Measurements from ENCODE around the gene DUSP16.
"Not testable (repeated sequence)": the region's sequence is repeated elsewhere in the genome, so short reads cannot be mapped to it uniquely, and the experiment has no call there.

The DUSP16 gene

GRCh38 chr12:12522657-12523056 is 40.0 kb downstream of the DUSP16 start:
- H3K27me3 ChIP-seq (ENCODE audit: control insufficient read depth in 1 of 2, insufficient read depth in 1 of 2, low read length in 2 of 2); H2BK12ac ChIP-seq (ENCODE audit: low read length in 2 of 2); H3K9me3 ChIP-seq (ENCODE audit: control insufficient read depth, low read length); H3K4me2 ChIP-seq (ENCODE audit: low read length, poor library complexity, severe bottlenecking); H2AK5ac ChIP-seq (ENCODE audit: low read length, severe bottlenecking); H3K4me1 ChIP-seq (ENCODE audit: control insufficient read depth, insufficient read depth, low read depth, low read length); H3K23ac ChIP-seq (ENCODE audit: low read length in 2 of 2); DNase-seq; H2BK120ac ChIP-seq (ENCODE audit: low read depth, low read length); H3K18ac ChIP-seq (ENCODE audit: low read depth in 1 of 2, low read length in 2 of 2); H2AFZ ChIP-seq (ENCODE audit: low read depth, low read length); H3K27ac ChIP-seq (ENCODE audit: low read length, poor library complexity, severe bottlenecking); H3K4me3 ChIP-seq (ENCODE audit: insufficient read depth in 1 of 2, low read depth in 1 of 2, low read length in 2 of 2); H3K4ac ChIP-seq (ENCODE audit: low read depth in 1 of 2, low read length in 2 of 2); H2BK5ac ChIP-seq (ENCODE audit: low read depth, low read length, poor library complexity, severe bottlenecking); H3K9ac ChIP-seq (ENCODE audit: low read length); H4K91ac ChIP-seq (ENCODE audit: low read length); H4K8ac ChIP-seq (ENCODE audit: low read length); H2BK15ac ChIP-seq (ENCODE audit: low read depth, poor library complexity, severe bottlenecking); H3K14ac ChIP-seq (ENCODE audit: low read length in 2 of 2): not testable (repeated sequence)
- 100% methylated on average over 3 of the region's 4 CpGs for WGBS
- peaks cover 18% of the 10 kb centered on the region for H3K79me1 ChIP-seq (replicated peaks; ENCODE audit: low read length, poor library complexity, severe bottlenecking)
- H3K36me3 ChIP-seq (ENCODE audit: control insufficient read depth in 1 of 2, insufficient read depth in 2 of 2, low read depth in 1 of 2, low read length in 2 of 2): peaks cover 5 to 27% of the 10 kb centered on the region in 2 experiments

- Histone ChIP-seq H3K36me3 (ENCODE audit: control insufficient read depth in 1 of 2, insufficient read depth in 2 of 2, low read depth in 1 of 2, low read length in 2 of 2) (peaks cover 5 to 35% of the 10 kb centered on the region in 2 experiments), H2BK15ac (ENCODE audit: low read depth, poor library complexity, severe bottlenecking) (no peak overlapping the region), H3K4me2 (ENCODE audit: low read length, poor library complexity, severe bottlenecking) (no peak overlapping the region), H3K27me3 (ENCODE audit: control insufficient read depth in 1 of 2, insufficient read depth in 1 of 2, low read length in 2 of 2) (no peaks in the 10 kb centered on the region), H3K9me3 (ENCODE audit: control insufficient read depth, low read length) (no peaks in the 10 kb centered on the region), H3K9ac (ENCODE audit: low read length) (no peak overlapping the region), H4K8ac (ENCODE audit: low read length) (no peak overlapping the region), H3K4me1 (ENCODE audit: control insufficient read depth, insufficient read depth, low read depth, low read length) (peaks cover 1% of the 10 kb centered on the region), H2AK5ac (ENCODE audit: low read length, severe bottlenecking) (no peak overlapping the region), H3K23ac (ENCODE audit: low read length in 2 of 2) (no peak overlapping the region), H3K4ac (ENCODE audit: low read depth in 1 of 2, low read length in 2 of 2) (no peak overlapping the region), H3K27ac (ENCODE audit: low read length, poor library complexity, severe bottlenecking) (no peak overlapping the region), H3K18ac (ENCODE audit: low read depth in 1 of 2, low read length in 2 of 2) (no peak overlapping the region), H4K91ac (ENCODE audit: low read length) (no peak overlapping the region), H2BK12ac (ENCODE audit: low read length in 2 of 2) (no peak overlapping the region), H2BK5ac (ENCODE audit: low read depth, low read length, poor library complexity, severe bottlenecking) (no peak overlapping the region), H2BK120ac (ENCODE audit: low read depth, low read length) (no peak overlapping the region), H2AFZ (ENCODE audit: low read depth, low read length) (no peak overlapping the region), H3K79me1 (replicated peaks; ENCODE audit: low read length, poor library complexity, severe bottlenecking) (peaks cover 21% of the 10 kb centered on the region), H3K14ac (ENCODE audit: low read length in 2 of 2) (no peak overlapping the region), H3K4me3 (ENCODE audit: insufficient read depth in 1 of 2, low read depth in 1 of 2, low read length in 2 of 2) (no peak overlapping the region)
- WGBS: 96% methylated on average over 6 of the region's 6 CpGs
- DNase-seq: no peak
Observed at GRCh38 chr12:12521888-12522287, 40.8 kb downstream of the DUSP16 start.

- WGBS: 91% methylated on average over 8 of the region's 8 CpGs
- Histone ChIP-seq H2AFZ (ENCODE audit: low read depth, low read length) (no peak overlapping the region), H3K36me3 (ENCODE audit: control insufficient read depth in 1 of 2, insufficient read depth in 2 of 2, low read depth in 1 of 2, low read length in 2 of 2) (peaks cover 5 to 36% of the 10 kb centered on the region in 2 experiments)
Observed at GRCh38 chr12:12521044-12521485, 41.6 kb downstream of the DUSP16 start.

GRCh38 chr12:12520273-12520672 is 42.4 kb downstream of the DUSP16 start:
- Histone ChIP-seq H2BK5ac (ENCODE audit: low read depth, low read length, poor library complexity, severe bottlenecking) (no peak overlapping the region), H3K14ac (ENCODE audit: low read length in 2 of 2) (no peak overlapping the region), H4K8ac (ENCODE audit: low read length) (no peak overlapping the region), H3K23ac (ENCODE audit: low read length in 2 of 2) (no peak overlapping the region), H3K4ac (ENCODE audit: low read depth in 1 of 2, low read length in 2 of 2) (no peak overlapping the region), H2BK15ac (ENCODE audit: low read depth, poor library complexity, severe bottlenecking) (no peak overlapping the region), H3K18ac (ENCODE audit: low read depth in 1 of 2, low read length in 2 of 2) (no peak overlapping the region), H3K79me1 (replicated peaks; ENCODE audit: low read length, poor library complexity, severe bottlenecking) (peaks cover 23% of the 10 kb centered on the region), H3K4me3 (ENCODE audit: insufficient read depth in 1 of 2, low read depth in 1 of 2, low read length in 2 of 2) (no peak overlapping the region), H3K9me3 (ENCODE audit: control insufficient read depth, low read length) (no peaks in the 10 kb centered on the region), H2BK120ac (ENCODE audit: low read depth, low read length) (no peak overlapping the region), H2BK12ac (ENCODE audit: low read length in 2 of 2) (no peak overlapping the region), H3K9ac (ENCODE audit: low read length) (no peak overlapping the region), H2AK5ac (ENCODE audit: low read length, severe bottlenecking) (no peak overlapping the region), H3K4me1 (ENCODE audit: control insufficient read depth, insufficient read depth, low read depth, low read length) (peaks cover 1% of the 10 kb centered on the region), H4K91ac (ENCODE audit: low read length) (no peak overlapping the region), H3K27me3 (ENCODE audit: control insufficient read depth in 1 of 2, insufficient read depth in 1 of 2, low read length in 2 of 2) (no peaks in the 10 kb centered on the region), H3K27ac (ENCODE audit: low read length, poor library complexity, severe bottlenecking) (no peak overlapping the region), H2AFZ (ENCODE audit: low read depth, low read length) (no peak overlapping the region), H3K4me2 (ENCODE audit: low read length, poor library complexity, severe bottlenecking) (no peak overlapping the region), H3K36me3 (ENCODE audit: control insufficient read depth in 1 of 2, insufficient read depth in 2 of 2, low read depth in 1 of 2, low read length in 2 of 2) (peaks cover 5 to 36% of the 10 kb centered on the region in 2 experiments)
- no peak for DNase-seq

More at GRCh38 chr12:12521044-12521485, 41.6 kb downstream of the DUSP16 start:
- no peak overlapping the region for H4K91ac ChIP-seq (ENCODE audit: low read length)
- H3K4ac ChIP-seq (ENCODE audit: low read depth in 1 of 2, low read length in 2 of 2): no peak overlapping the region
- H2BK12ac ChIP-seq (ENCODE audit: low read length in 2 of 2): no peak overlapping the region
- no peak overlapping the region for H2BK15ac ChIP-seq (ENCODE audit: low read depth, poor library complexity, severe bottlenecking)
- no peak overlapping the region for H3K4me2 ChIP-seq (ENCODE audit: low read length, poor library complexity, severe bottlenecking)
- no peak overlapping the region for H3K9ac ChIP-seq (ENCODE audit: low read length)
- no peak overlapping the region for H4K8ac ChIP-seq (ENCODE audit: low read length)
- no peaks in the 10 kb centered on the region for H3K27me3 ChIP-seq (ENCODE audit: control insufficient read depth in 1 of 2, insufficient read depth in 1 of 2, low read length in 2 of 2)
- no peaks in the 10 kb centered on the region for H3K9me3 ChIP-seq (ENCODE audit: control insufficient read depth, low read length)
- no peak overlapping the region for H3K18ac ChIP-seq (ENCODE audit: low read depth in 1 of 2, low read length in 2 of 2)
- no peak overlapping the region for H3K23ac ChIP-seq (ENCODE audit: low read length in 2 of 2)
- H3K4me1 ChIP-seq (ENCODE audit: control insufficient read depth, insufficient read depth, low read depth, low read length): peaks cover 1% of the 10 kb centered on the region
- no peak for DNase-seq
- no peak overlapping the region for H3K4me3 ChIP-seq (ENCODE audit: insufficient read depth in 1 of 2, low read depth in 1 of 2, low read length in 2 of 2)
- H3K14ac ChIP-seq (ENCODE audit: low read length in 2 of 2): no peak overlapping the region
- H3K27ac ChIP-seq (ENCODE audit: low read length, poor library complexity, severe bottlenecking): no peak overlapping the region
- no peak overlapping the region for H2BK120ac ChIP-seq (ENCODE audit: low read depth, low read length)
- H2AK5ac ChIP-seq (ENCODE audit: low read length, severe bottlenecking): no peak overlapping the region
- no peak overlapping the region for H2BK5ac ChIP-seq (ENCODE audit: low read depth, low read length, poor library complexity, severe bottlenecking)
- peaks cover 21% of the 10 kb centered on the region for H3K79me1 ChIP-seq (replicated peaks; ENCODE audit: low read length, poor library complexity, severe bottlenecking)

Measured in mesenchymal stem cell (in vitro differentiated cells and primary cell).